ENCODE results near the gene ADORA1. TPM values are rescaled to one million over a fixed set of nuclear protein-coding genes. Genes with fewer than 3 reads are reported as not detected.

ADORA1 gene
- total and polyA plus RNA-seq, 2 donors (not counting 3 experiments of a cell fraction or from before 2014, with no cell fraction given) = 0.15 TPM; not detected in 1

GRCh38 chr1:203169770-203170520 is 42.4 kb downstream of the ADORA1 start:
- POLR2A ChIA-PET = no interaction called here
- no peaks in the 10 kb centered on the region for H4K20me1 ChIP-seq (replicated peaks; ENCODE audit: control insufficient read depth, extremely low read depth, insufficient read depth, low read length)
- H3K9me1 ChIP-seq (replicated peaks; ENCODE audit: control insufficient read depth, extremely low read depth, insufficient read depth, low read length) = no peaks in the 10 kb centered on the region
- no peaks in the 10 kb centered on the region for H3K36me3 ChIP-seq (ENCODE audit: control insufficient read depth in 2 of 2, extremely low read depth in 1 of 2, insufficient read depth in 2 of 2, low read length in 2 of 2)
- FAIRE-seq (no peak), DNase-seq (ENCODE audit: low read depth, low spot score) (no peak)
- no peak overlapping the region for H3K27ac ChIP-seq (ENCODE audit: insufficient read depth, low read depth, low read length)
- no peak overlapping the region for H3K4me3 ChIP-seq (replicated peaks in 1 of 3; ENCODE audit: insufficient read depth in 1 of 3, low read depth in 1 of 3, low read length in 3 of 3)
- H3K4me2 ChIP-seq (ENCODE audit: insufficient read depth, low read length) = no peak overlapping the region
- no peak overlapping the region for H3K9ac ChIP-seq (replicated peaks; ENCODE audit: extremely low read depth, insufficient read depth, low read length)
- BruUV-seq (replicated peaks) = no TSS peak
- H3K9me3 ChIP-seq (replicated peaks; ENCODE audit: control insufficient read depth, insufficient read depth, low read length) = no peaks in the 10 kb centered on the region
- dilution Hi-C loops (cut with MboI; ENCODE audit: extremely low pct_ligation_motif_present, low sequenced_read_pairs) = no loop called here
- intact Hi-C loops (cut with micrococcal nuclease) = no loop called here
- no peaks in the 10 kb centered on the region for H3K4me1 ChIP-seq (ENCODE audit: control insufficient read depth, extremely low read depth, insufficient read depth, low read length)
- CTCF ChIA-PET = interaction anchor here (1.0 to 6.6 kb wide), 6 partner anchors 18 to 130 kb away, joined by 3 to 317 read pairs (median 36); no protein-coding TSS in a partner anchor
- no peak for TF ChIP-seq JUN (IDR thresholded peaks at IDR 0.05; ENCODE audit: borderline replicate concordance, insufficient read depth, insufficient read length, low read depth)
- TF ChIP-seq POLR2A (IDR thresholded peaks at IDR 0.05; ENCODE audit: low read depth, low read length) = no peak
- no peak for TF ChIP-seq CTCF (IDR thresholded peaks at IDR 0.05; ENCODE audit: extremely low read depth in 1 of 2, insufficient read depth in 1 of 2, low read depth in 1 of 2, low read length in 2 of 2)
- no peak for TF ChIP-seq POLR2AphosphoS5 (IDR thresholded peaks at IDR 0.05; ENCODE audit: insufficient read depth, low read depth, low read length)
- TF ChIP-seq EZH2 (IDR thresholded peaks at IDR 0.05; ENCODE audit: borderline replicate concordance, low read depth, low read length, severe bottlenecking) = no peak
- H3K79me2 ChIP-seq (ENCODE audit: control insufficient read depth, insufficient read depth, low read length) = no peaks in the 10 kb centered on the region
- H3K27me3 ChIP-seq (ENCODE audit: control insufficient read depth in 2 of 2, insufficient read depth in 2 of 2, low read length in 2 of 2) = no peaks in the 10 kb centered on the region
- H2AFZ ChIP-seq (ENCODE audit: low read depth, low read length) = no peak overlapping the region
